ENCODE measurements around the gene UBE2Q1.
A peak's percentile ranks its signal among the peaks of the same experiment; 100 is the strongest.

UBE2Q1 gene

GRCh38 chr1:154577346-154578057 lies 19.0 kb upstream of the UBE2Q1 start:
- no peak for DNase-seq (ENCODE audit: low spot score)

- DNase-seq (ENCODE audit: low spot score): no peak
These were observed 17.6 kb upstream of the UBE2Q1 start for GRCh38 chr1:154575951-154576566.

DNA sequence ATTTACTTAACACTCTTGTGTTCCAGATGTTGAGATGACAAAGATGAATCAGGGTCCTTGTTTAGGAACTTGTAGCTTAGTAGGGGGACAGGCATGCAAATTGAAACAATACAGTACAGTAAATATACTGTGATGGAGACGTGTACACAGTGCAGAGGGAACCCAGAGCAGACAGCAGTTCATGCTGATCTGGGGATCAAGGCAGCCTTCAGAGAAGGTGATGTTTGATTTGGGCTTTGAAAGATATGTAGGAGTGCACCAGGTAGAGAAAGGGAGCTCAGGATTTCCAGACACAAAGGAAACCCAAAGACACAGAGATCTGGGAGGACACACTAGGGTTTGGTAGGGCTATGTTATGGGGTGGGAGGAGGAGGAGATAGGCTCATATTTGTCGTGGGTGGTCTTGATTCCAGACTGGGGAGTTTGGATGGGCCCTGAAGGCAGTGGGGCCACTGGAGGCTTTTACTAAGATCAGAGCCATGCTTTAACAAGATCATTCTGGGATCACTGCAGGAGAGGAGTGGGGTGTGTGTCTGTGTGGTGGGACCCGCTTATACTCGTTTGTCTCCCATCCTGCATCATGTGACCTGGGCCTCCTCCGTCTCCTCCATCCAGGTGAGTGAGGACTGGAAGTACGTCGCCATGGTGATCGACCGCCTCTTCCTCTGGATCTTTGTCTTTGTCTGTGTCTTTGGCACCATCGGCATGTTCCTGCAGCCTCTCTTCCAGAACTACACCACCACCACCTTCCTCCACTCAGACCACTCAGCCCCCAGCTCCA lies 16.9 kb upstream of the UBE2Q1 start:
- no peak for DNase-seq (ENCODE audit: low spot score)

DNA sequence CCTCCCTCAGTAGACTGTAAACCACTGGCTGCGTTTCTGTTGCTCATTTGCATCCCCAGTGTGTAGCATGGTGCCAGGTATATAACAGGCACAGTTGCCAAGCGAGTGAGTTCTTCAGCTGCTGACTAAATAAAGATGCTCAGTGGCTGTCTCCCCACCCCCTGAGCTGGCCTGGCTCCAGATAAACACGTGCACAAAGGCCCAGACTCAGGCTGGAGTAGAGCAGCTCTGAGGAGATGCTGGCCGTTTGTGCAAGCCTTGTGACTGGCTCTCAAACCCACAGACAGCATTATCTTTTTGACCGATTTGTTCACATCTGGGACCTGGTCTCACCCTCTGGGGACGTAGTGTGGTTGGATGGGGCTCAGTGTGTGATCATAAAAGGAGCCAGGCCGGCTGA lies 16.3 kb upstream of the UBE2Q1 start:
- peak; percentile 96 for DNase-seq (ENCODE audit: low spot score)

DNA sequence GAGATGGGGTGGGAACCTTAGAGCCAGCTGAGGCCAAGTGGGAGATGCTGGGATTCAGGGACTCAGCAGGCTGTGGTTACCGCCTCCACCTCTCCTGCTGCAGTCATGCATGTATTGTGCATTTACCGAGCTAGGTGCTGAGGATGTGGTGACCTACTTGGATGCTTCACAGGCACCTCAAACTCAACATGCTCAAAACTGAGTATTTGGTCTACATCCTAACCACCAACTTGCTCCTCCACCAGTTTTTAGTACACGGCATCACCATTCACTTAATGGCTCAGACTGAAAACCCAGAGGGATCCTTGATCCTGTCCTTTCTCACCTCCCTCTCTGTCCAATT lies 14.7 kb upstream of the UBE2Q1 start:
- no peak for DNase-seq (ENCODE audit: low spot score)

- no peak for DNase-seq (ENCODE audit: low spot score)
These were observed 14.2 kb upstream of the UBE2Q1 start for GRCh38 chr1:154572468-154573167.

DNA sequence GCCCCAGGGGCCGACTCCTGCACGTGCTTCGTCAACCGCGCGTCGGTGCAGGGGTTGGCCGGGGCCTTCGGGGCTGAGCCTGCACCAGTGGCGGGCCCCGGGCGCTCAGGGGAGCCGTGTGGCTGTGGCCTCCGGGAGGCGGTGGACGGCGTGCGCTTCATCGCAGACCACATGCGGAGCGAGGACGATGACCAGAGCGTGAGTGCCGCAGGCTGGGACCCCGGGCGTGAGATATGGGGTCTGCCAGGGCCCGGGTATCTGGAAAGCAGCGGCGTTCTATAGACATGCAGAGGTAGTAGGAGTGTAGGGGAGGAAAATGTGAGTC lies 13.5 kb upstream of the UBE2Q1 start:
- no peak for DNase-seq (ENCODE audit: low spot score)

GRCh38 chr1:154571244-154571963 lies 12.9 kb upstream of the UBE2Q1 start:
- DNase-seq (ENCODE audit: low spot score): no peak

- no peak for DNase-seq (ENCODE audit: low spot score)
These were observed 9.8 kb upstream of the UBE2Q1 start for GRCh38 chr1:154568157-154568815.

GRCh38 chr1:154567386-154568156 lies 9.1 kb upstream of the UBE2Q1 start, which contains the start of gene CHRNB2:
Gene CHRNB2, plus strand, starts transcription at chr1:154567778. Its CDS starts 267 bp downstream, at chr1:154568045.
- DNase-seq (ENCODE audit: low spot score): peak; percentile 77

- DNase-seq (ENCODE audit: low spot score): no peak
These were observed 7.4 kb upstream of the UBE2Q1 start for GRCh38 chr1:154565876-154566275.

DNA sequence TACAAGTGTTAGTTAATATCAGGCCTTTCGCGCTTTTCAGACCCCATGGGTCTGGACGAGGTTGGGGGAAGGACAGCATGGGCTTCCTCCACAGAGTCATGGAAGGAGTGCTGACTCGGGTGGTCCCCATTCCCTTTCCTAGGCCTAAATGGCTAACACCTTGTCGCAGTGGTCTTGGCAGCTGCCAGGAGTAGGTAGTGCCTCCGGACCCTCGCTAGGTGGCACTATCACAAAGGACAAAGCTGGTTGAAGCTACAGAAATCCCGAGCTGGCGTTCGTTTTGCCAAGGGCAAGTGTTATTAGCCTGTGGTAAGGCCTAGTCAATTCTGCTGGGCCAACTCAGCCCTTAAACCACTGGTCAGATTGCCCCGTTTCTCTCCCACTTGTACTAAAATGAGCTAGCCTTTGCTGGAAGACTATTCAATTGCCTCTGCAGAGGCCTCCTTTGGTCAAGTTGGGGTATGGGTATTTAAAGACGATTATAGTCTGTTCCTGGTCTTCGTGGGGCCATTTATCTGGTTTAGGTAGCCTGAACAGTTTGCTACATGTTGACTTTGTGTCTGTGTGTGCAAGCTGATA lies 1.1 kb upstream of the UBE2Q1 start:
- peak; percentile 97 for DNase-seq (ENCODE audit: low spot score)

DNA sequence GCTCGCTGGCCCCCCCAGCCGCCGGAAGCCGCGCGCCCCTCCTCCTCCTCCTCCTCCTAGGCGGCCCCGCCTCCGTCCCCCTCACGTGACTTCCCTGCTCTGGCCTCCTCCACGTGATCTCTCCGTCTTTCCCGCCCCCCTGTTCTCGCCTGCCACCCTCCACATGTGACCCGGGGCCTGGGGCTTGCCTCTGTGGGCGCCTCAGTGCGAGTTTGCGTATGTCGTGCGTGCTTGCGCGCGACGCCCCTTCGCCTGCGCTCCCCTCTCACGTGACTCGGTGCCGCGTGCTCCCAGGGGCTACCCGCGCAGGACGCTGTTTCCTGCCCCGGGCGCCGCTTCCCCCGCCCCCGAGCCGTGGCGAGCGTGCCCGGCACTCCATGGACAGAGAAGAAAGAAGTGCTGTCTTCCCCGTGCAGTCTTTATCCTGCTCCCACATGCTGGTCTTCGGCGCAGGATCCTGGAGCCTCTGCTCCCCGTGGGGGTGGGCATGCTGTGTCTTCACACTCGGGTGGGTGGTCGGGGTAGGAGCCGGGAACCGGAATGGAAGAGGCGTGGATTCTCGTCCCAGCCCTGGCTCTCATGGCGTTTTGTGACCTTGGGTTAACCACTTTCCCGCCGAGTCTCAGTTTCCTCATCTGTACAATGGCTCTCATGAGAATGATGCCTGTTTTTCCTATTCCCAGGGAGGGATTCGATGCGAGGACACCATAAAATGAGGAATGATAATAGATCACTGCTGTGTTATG lies 431 bp upstream of the UBE2Q1 start:
- DNase-seq (ENCODE audit: low spot score): peak; percentile 100

DNA sequence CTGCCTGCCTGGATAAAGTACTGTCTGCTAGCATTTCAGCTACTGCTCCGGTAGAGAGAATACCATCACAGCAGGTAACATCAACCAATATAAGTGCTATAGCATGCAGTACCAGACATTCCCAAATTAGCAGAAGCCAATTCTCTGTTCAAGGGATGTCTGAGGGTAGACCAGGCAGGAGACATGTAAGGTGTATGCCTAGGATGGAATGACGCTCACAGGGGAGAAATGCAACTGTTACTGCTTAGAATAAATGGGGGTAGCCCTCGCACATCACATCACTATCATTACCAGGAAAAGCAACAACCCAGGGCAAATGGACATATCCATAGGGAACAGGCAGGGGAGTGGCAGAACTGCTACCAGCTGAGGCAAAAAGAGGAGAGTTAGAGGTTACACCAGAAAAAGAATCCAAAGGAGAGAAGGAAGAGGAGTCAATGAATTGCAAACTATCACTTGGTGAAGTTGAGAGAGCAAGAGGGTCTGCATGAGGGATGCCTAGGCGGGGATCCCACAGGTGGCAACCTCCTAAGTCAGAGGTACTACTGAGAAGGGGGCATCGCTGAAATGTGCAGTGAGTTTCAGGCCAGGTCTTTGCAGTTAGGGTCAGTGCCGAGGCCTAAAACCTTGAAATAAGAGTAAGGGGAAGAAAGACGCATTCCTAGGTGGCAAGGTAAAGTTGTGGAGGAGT lies 1.1 kb downstream of the UBE2Q1 start:
- no peak for DNase-seq (ENCODE audit: low spot score)

DNA sequence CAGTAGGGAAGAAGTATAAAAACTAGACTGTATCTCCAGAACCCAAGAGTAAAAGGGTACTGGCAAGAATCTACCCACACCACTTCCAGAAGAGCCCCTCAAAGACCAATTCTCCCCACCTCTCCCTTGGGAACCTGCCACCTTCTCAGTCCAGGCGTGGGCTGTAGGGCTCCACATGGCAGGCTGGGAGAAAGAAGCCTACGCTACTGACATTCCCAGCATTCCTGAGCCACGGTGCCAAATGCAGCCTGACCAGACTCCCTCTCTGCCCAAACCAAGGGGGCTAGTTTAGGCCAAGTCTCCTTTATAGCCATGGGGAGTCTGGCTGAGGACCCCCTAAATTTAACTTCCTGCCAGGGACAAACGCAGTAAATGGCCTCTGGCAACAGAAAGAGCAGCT lies 2.0 kb downstream of the UBE2Q1 start:
- DNase-seq (ENCODE audit: low spot score): no peak

- DNase-seq (ENCODE audit: low spot score): no peak
These were observed 5.1 kb downstream of the UBE2Q1 start for GRCh38 chr1:154553056-154554030.

DNA sequence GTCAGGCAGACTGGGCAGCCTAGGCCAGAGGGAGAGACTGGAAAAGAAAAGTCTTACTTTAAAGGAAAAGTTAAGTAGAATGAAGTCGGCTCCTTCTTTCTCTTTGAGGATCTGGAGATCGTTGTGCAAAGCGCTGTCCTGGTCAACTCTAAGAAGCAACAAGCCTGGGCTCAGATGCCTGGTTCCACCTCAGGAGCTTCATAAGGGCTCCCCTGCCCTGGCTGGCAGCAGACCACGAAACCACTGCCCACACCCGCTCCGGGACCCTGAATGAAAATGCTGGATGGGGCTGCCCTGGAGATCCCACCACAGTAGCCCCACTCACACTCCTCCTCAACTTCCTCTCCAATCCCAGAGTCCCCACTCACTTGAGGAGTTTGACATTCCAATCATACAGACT lies 6.4 kb downstream of the UBE2Q1 start:
- no peak for DNase-seq (ENCODE audit: low spot score)

- no peak for DNase-seq (ENCODE audit: low spot score)
These were observed 7.0 kb downstream of the UBE2Q1 start for GRCh38 chr1:154551474-154551873.

All from NAMALWA (cell line).